Measurements from ENCODE around the gene TBC1D22A. TPM values are rescaled to one million over a fixed set of nuclear protein-coding genes. Genes with fewer than 3 reads are reported as not detected.
A peak's percentile ranks its signal among the peaks of the same experiment; 100 is the strongest.

The TBC1D22A gene
- total RNA-seq, 1 experiment from 2014 or later: 26.0 TPM

DNA sequence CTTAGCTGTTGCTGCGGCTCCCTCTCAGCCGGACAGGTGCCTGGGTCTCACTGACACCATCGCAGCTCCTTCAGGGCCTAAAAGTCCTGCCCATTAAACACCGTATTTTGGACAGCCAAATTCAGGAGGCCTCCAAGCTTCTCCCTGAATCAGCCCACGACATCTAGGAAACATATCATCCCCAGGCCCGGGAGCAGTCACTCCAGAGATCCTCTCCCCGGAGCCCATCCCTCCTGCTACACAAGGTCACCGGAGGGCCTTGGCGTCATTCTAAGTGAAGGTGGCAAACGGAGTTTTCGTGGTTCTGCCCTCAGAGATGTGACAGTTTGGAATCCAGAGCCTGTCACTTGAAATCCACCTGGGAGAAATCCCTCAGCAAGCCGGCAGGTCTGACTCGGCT lies 232.5 kb downstream of the TBC1D22A start:
- CTCF ChIA-PET: interaction anchor here (0.6 to 0.8 kb wide), 2 partner anchors 19 to 196 kb away, joined by 3 read pairs; no protein-coding TSS in a partner anchor
- Mint-ChIP-seq H3K27ac (ENCODE audit: low read depth, unreplicated experiment) (no peak overlapping the region), H3K27me3 (ENCODE audit: insufficient read depth, unreplicated experiment) (no peaks in the 10 kb centered on the region), H3K9me3 (ENCODE audit: unreplicated experiment) (no peaks in the 10 kb centered on the region), H3K4me1 (ENCODE audit: insufficient read depth, unreplicated experiment) (no peaks in the 10 kb centered on the region), H3K36me3 (ENCODE audit: insufficient read depth, unreplicated experiment) (peaks cover 21% of the 10 kb centered on the region), H3K4me3 (ENCODE audit: unreplicated experiment) (no peak overlapping the region)
- no TSS peak for BruUV-seq (replicated peaks)
- TF ChIP-seq, protein P1, sequence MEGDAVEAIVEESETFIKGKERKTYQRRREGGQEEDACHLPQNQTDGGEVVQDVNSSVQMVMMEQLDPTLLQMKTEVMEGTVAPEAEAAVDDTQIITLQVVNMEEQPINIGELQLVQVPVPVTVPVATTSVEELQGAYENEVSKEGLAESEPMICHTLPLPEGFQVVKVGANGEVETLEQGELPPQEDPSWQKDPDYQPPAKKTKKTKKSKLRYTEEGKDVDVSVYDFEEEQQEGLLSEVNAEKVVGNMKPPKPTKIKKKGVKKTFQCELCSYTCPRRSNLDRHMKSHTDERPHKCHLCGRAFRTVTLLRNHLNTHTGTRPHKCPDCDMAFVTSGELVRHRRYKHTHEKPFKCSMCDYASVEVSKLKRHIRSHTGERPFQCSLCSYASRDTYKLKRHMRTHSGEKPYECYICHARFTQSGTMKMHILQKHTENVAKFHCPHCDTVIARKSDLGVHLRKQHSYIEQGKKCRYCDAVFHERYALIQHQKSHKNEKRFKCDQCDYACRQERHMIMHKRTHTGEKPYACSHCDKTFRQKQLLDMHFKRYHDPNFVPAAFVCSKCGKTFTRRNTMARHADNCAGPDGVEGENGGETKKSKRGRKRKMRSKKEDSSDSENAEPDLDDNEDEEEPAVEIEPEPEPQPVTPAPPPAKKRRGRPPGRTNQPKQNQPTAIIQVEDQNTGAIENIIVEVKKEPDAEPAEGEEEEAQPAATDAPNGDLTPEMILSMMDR (IDR thresholded peaks at IDR 0.05; ENCODE audit: unreplicated experiment): no peak
- intact Hi-C loops (cut with micrococcal nuclease): no loop called here
- DNase-seq (ENCODE audit: unreplicated experiment): no peak
- POLR2A ChIA-PET: no interaction called here

DNA sequence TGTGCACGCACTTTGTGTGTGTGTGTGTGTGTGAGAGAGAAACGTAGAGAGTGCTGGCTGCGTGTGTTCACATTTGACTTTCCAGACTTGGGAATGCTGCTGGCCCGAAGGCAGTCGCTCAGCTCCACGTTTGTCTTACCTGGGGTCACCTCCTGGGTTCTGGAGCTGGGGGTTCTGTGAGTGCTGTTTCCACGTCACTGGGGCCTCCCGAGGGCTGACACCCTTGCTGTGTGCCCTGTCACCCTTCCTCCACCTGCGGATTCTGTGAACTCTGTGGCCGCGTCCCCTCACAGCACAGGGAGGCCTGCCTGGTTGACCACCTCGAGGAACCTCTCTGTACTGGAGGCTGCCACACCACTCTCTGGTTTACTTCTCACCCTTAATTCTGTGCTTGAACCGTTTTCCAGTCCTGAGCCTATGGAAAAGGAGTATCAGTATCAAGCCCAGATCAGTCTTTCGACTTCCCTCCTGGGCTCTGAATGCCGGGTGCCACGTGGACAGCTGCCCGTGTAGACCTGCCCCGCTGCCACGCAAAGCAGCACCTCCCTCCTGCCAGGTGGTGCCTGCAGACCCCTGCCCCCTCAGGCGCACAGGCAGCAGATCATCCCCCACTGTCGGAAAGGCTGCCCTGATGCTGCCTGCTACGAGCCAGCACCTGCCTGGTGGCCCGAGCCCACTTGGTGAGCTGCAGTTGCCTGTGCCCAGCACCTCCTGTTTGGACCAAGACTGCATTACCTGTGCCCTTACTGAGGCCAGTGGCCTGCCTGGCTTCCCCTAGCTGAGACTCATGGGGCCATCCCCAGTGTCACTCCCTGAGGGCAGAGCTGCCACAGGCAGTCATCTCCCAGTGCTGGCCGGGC lies 233.3 kb downstream of the TBC1D22A start:
- ChIA-PET CTCF (no interaction called here), POLR2A (no interaction called here)
- H3K27me3 Mint-ChIP-seq (ENCODE audit: insufficient read depth, unreplicated experiment): no peaks in the 10 kb centered on the region
- peaks cover 21% of the 10 kb centered on the region for H3K36me3 Mint-ChIP-seq (ENCODE audit: insufficient read depth, unreplicated experiment)
- intact Hi-C loops (cut with micrococcal nuclease): no loop called here
- no TSS peak for BruUV-seq (replicated peaks)
- no peak overlapping the region for H3K4me3 Mint-ChIP-seq (ENCODE audit: unreplicated experiment)
- no peaks in the 10 kb centered on the region for H3K9me3 Mint-ChIP-seq (ENCODE audit: unreplicated experiment)
- no peak for DNase-seq (ENCODE audit: unreplicated experiment)
- peak overlapping the region; percentile 25 for H3K27ac Mint-ChIP-seq (ENCODE audit: low read depth, unreplicated experiment)
- TF ChIP-seq, protein P1 (IDR thresholded peaks at IDR 0.05; ENCODE audit: unreplicated experiment): no peak
- H3K4me1 Mint-ChIP-seq (ENCODE audit: insufficient read depth, unreplicated experiment): peaks cover 3% of the 10 kb centered on the region

DNA sequence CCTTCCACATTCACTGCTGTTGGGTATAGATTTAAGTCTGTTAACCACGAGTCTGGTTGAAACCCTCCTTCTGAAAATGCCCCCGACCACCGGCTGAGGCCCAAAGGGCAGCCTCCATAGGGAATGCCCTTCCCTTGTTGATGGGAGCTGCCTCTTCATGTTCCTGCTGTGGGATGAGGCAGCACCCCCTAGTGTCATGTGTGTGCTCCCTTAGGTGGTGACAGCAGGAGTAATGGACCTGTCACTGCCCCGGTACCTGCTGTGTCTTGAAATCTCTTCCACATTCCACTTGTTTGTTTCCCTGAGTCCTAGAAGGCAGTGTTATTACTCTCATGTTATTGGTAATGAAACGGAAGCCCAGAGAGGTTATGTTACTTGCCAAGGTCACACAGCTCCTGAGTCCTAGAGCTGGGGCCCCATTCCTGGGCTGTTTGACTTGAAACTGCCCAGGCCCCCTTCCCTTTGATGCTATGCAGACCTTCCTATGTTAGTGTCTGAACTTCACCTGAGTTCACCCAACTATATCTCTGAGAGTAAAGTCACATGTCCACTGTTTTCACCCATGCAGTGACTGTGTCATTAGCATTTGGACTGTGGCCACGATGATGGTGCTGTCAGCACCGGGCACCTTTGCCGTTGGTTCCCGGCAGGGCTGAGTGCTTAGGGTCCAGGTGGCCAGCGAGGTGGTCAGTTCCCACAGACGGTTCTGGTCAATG lies 234.3 kb downstream of the TBC1D22A start:
- Mint-ChIP-seq H3K27me3 (ENCODE audit: insufficient read depth, unreplicated experiment) (no peaks in the 10 kb centered on the region), H3K4me3 (ENCODE audit: unreplicated experiment) (no peak overlapping the region), H3K9me3 (ENCODE audit: unreplicated experiment) (no peaks in the 10 kb centered on the region), H3K4me1 (ENCODE audit: insufficient read depth, unreplicated experiment) (peaks cover 3% of the 10 kb centered on the region), H3K36me3 (ENCODE audit: insufficient read depth, unreplicated experiment) (peaks cover 22% of the 10 kb centered on the region), H3K27ac (ENCODE audit: low read depth, unreplicated experiment) (peak overlapping the region; percentile 25)
- TF ChIP-seq, protein P1 (IDR thresholded peaks at IDR 0.05; ENCODE audit: unreplicated experiment): peak; percentile 5
- intact Hi-C loops (cut with micrococcal nuclease): no loop called here
- no TSS peak for BruUV-seq (replicated peaks)
- POLR2A ChIA-PET: no interaction called here
- peak; percentile 8 for DNase-seq (ENCODE audit: unreplicated experiment)
- CTCF ChIA-PET: interaction anchor here (0.7 to 1.2 kb wide), 3 partner anchors 12 to 194 kb away, joined by 3 to 5 read pairs (median 4); no protein-coding TSS in a partner anchor

DNA sequence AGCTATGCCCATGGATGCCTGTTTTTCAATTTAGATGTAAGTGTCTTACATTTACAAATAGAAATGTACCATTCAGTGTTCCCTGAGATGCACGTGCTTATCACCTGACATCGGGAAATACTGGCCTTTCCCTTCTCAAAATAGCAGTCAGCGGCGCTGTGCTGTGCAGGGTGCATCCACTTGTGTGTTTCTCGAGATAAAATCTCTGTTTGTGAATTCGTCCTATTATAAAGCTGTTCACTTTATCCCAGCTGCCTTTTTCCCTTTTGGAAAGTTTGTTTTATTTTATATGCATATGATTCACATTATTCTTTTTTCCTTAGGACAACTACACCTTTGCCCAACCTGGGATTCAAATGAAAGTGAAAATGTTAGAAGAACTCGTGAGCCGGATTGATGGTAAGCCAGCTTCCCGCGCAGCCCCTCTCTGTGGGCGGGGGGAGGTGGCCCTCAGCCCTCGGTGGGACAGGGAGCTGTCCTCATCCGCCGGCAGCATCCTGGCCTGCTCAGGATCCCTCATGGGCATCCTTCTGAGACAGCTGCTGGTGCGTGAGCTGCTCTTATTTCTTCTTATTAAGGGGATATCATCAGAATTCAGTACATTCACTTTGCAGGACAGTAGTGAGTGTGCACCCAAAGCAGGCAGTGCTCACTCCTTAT lies 235.0 kb downstream of the TBC1D22A start:
- intact Hi-C loops (cut with micrococcal nuclease): no loop called here
- Mint-ChIP-seq H3K4me1 (ENCODE audit: insufficient read depth, unreplicated experiment) (peaks cover 3% of the 10 kb centered on the region), H3K27ac (ENCODE audit: low read depth, unreplicated experiment) (no peak overlapping the region), H3K27me3 (ENCODE audit: insufficient read depth, unreplicated experiment) (no peaks in the 10 kb centered on the region), H3K4me3 (ENCODE audit: unreplicated experiment) (no peak overlapping the region), H3K36me3 (ENCODE audit: insufficient read depth, unreplicated experiment) (peaks cover 28% of the 10 kb centered on the region), H3K9me3 (ENCODE audit: unreplicated experiment) (no peaks in the 10 kb centered on the region)
- no peak for DNase-seq (ENCODE audit: unreplicated experiment)
- no TSS peak for BruUV-seq (replicated peaks)
- ChIA-PET CTCF (interaction anchor here (1.2 kb wide), 2 partner anchors 13 to 14 kb away, joined by 4 to 5 read pairs; no protein-coding TSS in a partner anchor), POLR2A (no interaction called here)
- TF ChIP-seq, protein P1 (IDR thresholded peaks at IDR 0.05; ENCODE audit: unreplicated experiment): no peak
